Measurements from ENCODE around the gene IKZF1. TPM values are rescaled to one million over a fixed set of nuclear protein-coding genes. Genes with fewer than 3 reads are reported as not detected.

IKZF1 gene
- total RNA-seq, 1 experiment from 2014 or later, result 0.57 TPM

GRCh38 chr7:50393547-50394252 is 89.2 kb downstream of the IKZF1 start:
- Histone ChIP-seq H3K79me2 (ENCODE audit: insufficient read depth, low read length) (no peaks in the 10 kb centered on the region), H3K36me3 (ENCODE audit: control insufficient read depth in 1 of 2, insufficient read depth in 2 of 2, low read length in 2 of 2) (no peaks in the 10 kb centered on the region), H3K4me3 (replicated peaks in 1 of 2; ENCODE audit: low read depth in 1 of 2, low read length in 2 of 2) (no peak overlapping the region), H2AFZ (ENCODE audit: low read depth, low read length, poor library complexity, severe bottlenecking) (no peak overlapping the region), H3K4me1 (ENCODE audit: control insufficient read depth in 1 of 2, insufficient read depth in 2 of 2, low read length in 2 of 2) (no peaks in the 10 kb centered on the region), H3K9me3 (ENCODE audit: control insufficient read depth in 1 of 2, insufficient read depth in 1 of 2, low read depth in 1 of 2, low read length in 2 of 2) (no peaks in the 10 kb centered on the region), H3K27me3 (ENCODE audit: insufficient read depth, low read length) (peaks cover 9% of the 10 kb centered on the region), H4K20me1 (ENCODE audit: insufficient read depth) (no peaks in the 10 kb centered on the region), H3K9ac (ENCODE audit: low read length) (no peak overlapping the region), H3K27ac (ENCODE audit: low read depth, low read length) (no peak overlapping the region), H3K9me2 (ENCODE audit: insufficient read depth) (no peaks in the 10 kb centered on the region), H3K4me2 (ENCODE audit: low read length) (no peak overlapping the region)
- POLR2A ChIA-PET, result no interaction called here
- no peak for DNase-seq (ENCODE audit: low read depth, low spot score)
- BruUV-seq (replicated peaks), result no TSS peak
- intact Hi-C loops (cut with micrococcal nuclease), result no loop called here
- CTCF ChIA-PET, result no interaction called here
- RAD21 ChIA-PET (ENCODE audit: low non-redundant PET in 1 of 2, low total read pairs in 2 of 2, uncharacterized antibody in 2 of 2, unreplicated experiment in 2 of 2), result no interaction called here
- ATAC-seq, result no peak
- TF ChIP-seq EZH2 (IDR thresholded peaks at IDR 0.05) (no peak), EGR1 (IDR thresholded peaks at IDR 0.05; ENCODE audit: low read depth) (no peak), ELF1 (IDR thresholded peaks at IDR 0.05; ENCODE audit: borderline replicate concordance, low read depth) (no peak), YY1 (IDR thresholded peaks at IDR 0.05; ENCODE audit: extremely low read depth, insufficient replicate concordance, low read depth, low read length) (no peak), RAD21 (IDR thresholded peaks at IDR 0.05; ENCODE audit: low read depth) (no peak), ZBTB33 (IDR thresholded peaks at IDR 0.05; ENCODE audit: extremely low read depth, insufficient replicate concordance, low read length) (no peak), CEBPB (IDR thresholded peaks at IDR 0.05; ENCODE audit: low read depth) (no peak), JUND (IDR thresholded peaks at IDR 0.05) (no peak), CBX3 (IDR thresholded peaks at IDR 0.05; ENCODE audit: low read depth) (no peak), EZH2phosphoT487 (IDR thresholded peaks at IDR 0.05; ENCODE audit: borderline replicate concordance) (no peak), TCF7L2 (IDR thresholded peaks at IDR 0.05; ENCODE audit: borderline replicate concordance, extremely low read depth, insufficient read depth, insufficient read length) (no peak), ZFX (IDR thresholded peaks at IDR 0.05) (no peak), ZNF274 (IDR thresholded peaks at IDR 0.05; ENCODE audit: low read depth, low read length) (no peak), SP1 (IDR thresholded peaks at IDR 0.05; ENCODE audit: low read depth) (no peak), POLR2A (IDR thresholded peaks at IDR 0.05; ENCODE audit: borderline replicate concordance, extremely low read depth, insufficient read depth, insufficient read length) (no peak), SRF (IDR thresholded peaks at IDR 0.05; ENCODE audit: low read depth) (no peak)
- TF ChIP-seq, protein P1, sequence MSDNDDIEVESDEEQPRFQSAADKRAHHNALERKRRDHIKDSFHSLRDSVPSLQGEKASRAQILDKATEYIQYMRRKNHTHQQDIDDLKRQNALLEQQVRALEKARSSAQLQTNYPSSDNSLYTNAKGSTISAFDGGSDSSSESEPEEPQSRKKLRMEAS (IDR thresholded peaks at IDR 0.05), result no peak
- TF ChIP-seq, protein P2, sequence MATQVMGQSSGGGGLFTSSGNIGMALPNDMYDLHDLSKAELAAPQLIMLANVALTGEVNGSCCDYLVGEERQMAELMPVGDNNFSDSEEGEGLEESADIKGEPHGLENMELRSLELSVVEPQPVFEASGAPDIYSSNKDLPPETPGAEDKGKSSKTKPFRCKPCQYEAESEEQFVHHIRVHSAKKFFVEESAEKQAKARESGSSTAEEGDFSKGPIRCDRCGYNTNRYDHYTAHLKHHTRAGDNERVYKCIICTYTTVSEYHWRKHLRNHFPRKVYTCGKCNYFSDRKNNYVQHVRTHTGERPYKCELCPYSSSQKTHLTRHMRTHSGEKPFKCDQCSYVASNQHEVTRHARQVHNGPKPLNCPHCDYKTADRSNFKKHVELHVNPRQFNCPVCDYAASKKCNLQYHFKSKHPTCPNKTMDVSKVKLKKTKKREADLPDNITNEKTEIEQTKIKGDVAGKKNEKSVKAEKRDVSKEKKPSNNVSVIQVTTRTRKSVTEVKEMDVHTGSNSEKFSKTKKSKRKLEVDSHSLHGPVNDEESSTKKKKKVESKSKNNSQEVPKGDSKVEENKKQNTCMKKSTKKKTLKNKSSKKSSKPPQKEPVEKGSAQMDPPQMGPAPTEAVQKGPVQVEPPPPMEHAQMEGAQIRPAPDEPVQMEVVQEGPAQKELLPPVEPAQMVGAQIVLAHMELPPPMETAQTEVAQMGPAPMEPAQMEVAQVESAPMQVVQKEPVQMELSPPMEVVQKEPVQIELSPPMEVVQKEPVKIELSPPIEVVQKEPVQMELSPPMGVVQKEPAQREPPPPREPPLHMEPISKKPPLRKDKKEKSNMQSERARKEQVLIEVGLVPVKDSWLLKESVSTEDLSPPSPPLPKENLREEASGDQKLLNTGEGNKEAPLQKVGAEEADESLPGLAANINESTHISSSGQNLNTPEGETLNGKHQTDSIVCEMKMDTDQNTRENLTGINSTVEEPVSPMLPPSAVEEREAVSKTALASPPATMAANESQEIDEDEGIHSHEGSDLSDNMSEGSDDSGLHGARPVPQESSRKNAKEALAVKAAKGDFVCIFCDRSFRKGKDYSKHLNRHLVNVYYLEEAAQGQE (IDR thresholded peaks at IDR 0.05; ENCODE audit: low read depth), result no peak
